ENCODE results near the gene RSPH4A.
"Not testable (repeated sequence)": the region's sequence is repeated elsewhere in the genome, so short reads cannot be mapped to it uniquely, and the experiment has no call there.

The RSPH4A gene

GRCh38 chr6:116631379-116631990 is 15.2 kb downstream of the RSPH4A start:
- Histone ChIP-seq H3K9me3 (ENCODE audit: insufficient read depth, low read depth, low read length) (no peaks in the 10 kb centered on the region), H3K4me1 (ENCODE audit: insufficient read depth, low read length) (no peaks in the 10 kb centered on the region), H3K4me3 (ENCODE audit: low read length) (no peak overlapping the region), H3K27me3 (ENCODE audit: insufficient read depth, low read length) (no peaks in the 10 kb centered on the region), H3K9ac (ENCODE audit: low read depth, low read length) (no peak overlapping the region), H3K36me3 (ENCODE audit: insufficient read depth, low read depth, low read length) (peaks cover 4% of the 10 kb centered on the region; the same call in 1 of the 2 replicates), H3K27ac (ENCODE audit: low read length) (no peak overlapping the region)

DNA sequence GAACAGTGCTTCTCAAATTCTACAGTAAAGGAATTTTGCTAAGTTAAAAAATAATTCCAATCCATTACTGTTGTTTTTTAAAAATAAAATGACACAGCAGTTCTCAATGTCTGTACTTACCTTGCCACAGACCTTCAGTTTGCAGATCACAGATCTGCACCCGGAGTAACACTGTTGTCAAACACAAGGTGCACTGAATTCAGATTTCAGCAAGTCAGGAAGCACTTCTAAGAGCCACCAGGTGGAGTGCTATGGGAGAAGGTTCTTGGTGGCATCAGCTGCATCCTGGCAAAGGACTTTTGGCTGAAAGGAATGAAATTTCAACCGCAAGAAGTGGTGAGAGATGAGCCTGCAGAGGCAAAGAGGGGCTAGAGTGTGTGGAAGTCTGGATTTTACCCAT is 17.4 kb downstream of the RSPH4A start:
- Histone ChIP-seq H3K4me3 (ENCODE audit: low read length) (no peak overlapping the region), H3K9me3 (ENCODE audit: insufficient read depth, low read depth, low read length) (peaks cover 6% of the 10 kb centered on the region; the same call in 1 of the 2 replicates), H3K27ac (ENCODE audit: low read length) (no peak overlapping the region), H3K9ac (ENCODE audit: low read depth, low read length) (no peak overlapping the region), H3K4me1 (ENCODE audit: insufficient read depth, low read length) (no peaks in the 10 kb centered on the region), H3K27me3 (ENCODE audit: insufficient read depth, low read length) (no peaks in the 10 kb centered on the region), H3K36me3 (ENCODE audit: insufficient read depth, low read depth, low read length) (peaks cover 9% of the 10 kb centered on the region; the same call in 1 of the 2 replicates)

- Histone ChIP-seq H3K36me3 (ENCODE audit: insufficient read depth, low read depth, low read length) (peaks cover 40% of the 10 kb centered on the region), H3K4me1 (ENCODE audit: insufficient read depth, low read length) (no peaks in the 10 kb centered on the region), H3K4me3 (ENCODE audit: low read length) (no peak overlapping the region), H3K9ac (ENCODE audit: low read depth, low read length) (no peak overlapping the region), H3K27me3 (ENCODE audit: insufficient read depth, low read length) (no peaks in the 10 kb centered on the region), H3K9me3 (ENCODE audit: insufficient read depth, low read depth, low read length) (no peaks in the 10 kb centered on the region), H3K27ac (ENCODE audit: low read length) (no peak overlapping the region)
These were observed 31.9 kb downstream of the RSPH4A start for GRCh38 chr6:116648156-116648555.

DNA sequence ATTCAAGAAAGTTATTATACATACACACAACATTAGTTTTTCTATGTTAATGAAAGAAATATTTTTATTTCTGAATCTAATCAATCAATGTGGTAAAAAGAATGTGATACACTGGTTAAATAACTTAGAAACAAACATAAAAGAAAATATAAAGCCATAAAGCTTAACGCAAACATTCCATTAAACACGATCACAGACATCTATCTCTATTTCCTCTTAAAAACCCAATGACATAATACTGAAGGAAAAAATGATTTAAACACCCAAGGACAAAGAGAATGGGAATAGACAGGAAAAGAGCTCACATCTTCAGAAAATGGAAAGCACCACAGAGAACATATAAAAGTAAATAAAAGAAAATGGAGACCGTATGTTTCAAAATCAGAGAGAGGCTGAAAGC is 32.9 kb downstream of the RSPH4A start:
- Histone ChIP-seq H3K4me3 (ENCODE audit: low read length) (no peak overlapping the region), H3K27me3 (ENCODE audit: insufficient read depth, low read length) (no peaks in the 10 kb centered on the region), H3K9ac (ENCODE audit: low read depth, low read length) (no peak overlapping the region), H3K9me3 (ENCODE audit: insufficient read depth, low read depth, low read length) (no peaks in the 10 kb centered on the region), H3K27ac (ENCODE audit: low read length) (no peak overlapping the region), H3K4me1 (ENCODE audit: insufficient read depth, low read length) (no peaks in the 10 kb centered on the region), H3K36me3 (ENCODE audit: insufficient read depth, low read depth, low read length) (peaks cover 40% of the 10 kb centered on the region)

DNA sequence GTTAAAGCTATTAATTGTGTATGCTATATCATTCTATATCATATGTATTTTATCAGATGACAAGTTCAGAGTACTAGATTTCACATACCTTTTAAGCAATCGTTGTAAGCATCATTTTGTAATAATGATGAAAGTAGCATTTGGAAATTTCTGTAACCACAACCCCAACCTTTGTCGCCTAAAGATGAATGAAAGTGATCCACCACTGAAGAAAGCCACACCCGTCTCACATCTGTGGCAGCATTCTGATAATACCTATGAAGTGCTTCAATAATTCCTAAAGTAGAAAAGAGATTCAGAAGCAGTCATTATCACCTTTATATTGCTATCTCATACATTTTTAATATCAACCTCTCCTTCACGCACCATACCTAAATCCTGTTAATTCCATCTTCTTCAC is 35.6 kb downstream of the RSPH4A start:
- Histone ChIP-seq H3K9me3 (ENCODE audit: insufficient read depth, low read depth, low read length) (no peaks in the 10 kb centered on the region), H3K9ac (ENCODE audit: low read depth, low read length) (no peak overlapping the region), H3K27ac (ENCODE audit: low read length) (no peak overlapping the region), H3K27me3 (ENCODE audit: insufficient read depth, low read length) (no peaks in the 10 kb centered on the region), H3K4me1 (ENCODE audit: insufficient read depth, low read length) (no peaks in the 10 kb centered on the region), H3K36me3 (ENCODE audit: insufficient read depth, low read depth, low read length) (peaks cover 49% of the 10 kb centered on the region), H3K4me3 (ENCODE audit: low read length) (no peak overlapping the region)

- Histone ChIP-seq H3K9ac (ENCODE audit: low read depth, low read length) (no peak overlapping the region), H3K9me3 (ENCODE audit: insufficient read depth, low read depth, low read length) (no peaks in the 10 kb centered on the region), H3K4me3 (ENCODE audit: low read length) (no peak overlapping the region), H3K27ac (ENCODE audit: low read length) (no peak overlapping the region), H3K27me3 (ENCODE audit: insufficient read depth, low read length) (no peaks in the 10 kb centered on the region), H3K4me1 (ENCODE audit: insufficient read depth, low read length) (peaks cover 4% of the 10 kb centered on the region; the same call in 1 of the 2 replicates), H3K36me3 (ENCODE audit: insufficient read depth, low read depth, low read length) (peaks cover 15% of the 10 kb centered on the region)
These were observed 45.3 kb downstream of the RSPH4A start for GRCh38 chr6:116661594-116661993.

DNA sequence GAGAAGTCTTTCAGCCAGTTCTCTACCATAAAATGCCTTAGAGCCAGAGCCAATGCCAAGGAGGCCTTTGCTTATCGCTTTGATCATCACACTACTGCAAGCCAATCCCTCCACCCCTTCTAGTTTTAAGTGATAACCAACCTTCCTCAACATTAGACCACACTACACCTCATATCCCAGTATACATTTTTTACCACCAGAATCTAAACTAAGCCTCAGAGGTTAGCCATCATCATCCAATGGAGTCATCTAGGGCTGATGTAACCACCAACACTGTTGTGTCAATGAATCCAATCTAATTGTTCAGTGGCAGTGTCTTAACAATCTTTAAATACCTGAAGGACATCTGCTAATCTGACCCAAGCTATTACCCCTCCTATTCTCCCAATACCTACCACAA is 45.9 kb downstream of the RSPH4A start:
- no peak overlapping the region for H3K27ac ChIP-seq (ENCODE audit: low read length)
- no peaks in the 10 kb centered on the region for H3K27me3 ChIP-seq (ENCODE audit: insufficient read depth, low read length)
- no peaks in the 10 kb centered on the region for H3K9me3 ChIP-seq (ENCODE audit: insufficient read depth, low read depth, low read length)
- H3K9ac ChIP-seq (ENCODE audit: low read depth, low read length) = no peak overlapping the region
- peaks cover 7% of the 10 kb centered on the region; the same call in 1 of the 2 replicates for H3K4me1 ChIP-seq (ENCODE audit: insufficient read depth, low read length)
- peaks cover 9% of the 10 kb centered on the region for H3K36me3 ChIP-seq (ENCODE audit: insufficient read depth, low read depth, low read length)
- no peak overlapping the region for H3K4me3 ChIP-seq (ENCODE audit: low read length)

- Histone ChIP-seq H3K9ac (ENCODE audit: low read depth, low read length) (no peak overlapping the region), H3K4me3 (ENCODE audit: low read length) (no peak overlapping the region), H3K9me3 (ENCODE audit: insufficient read depth, low read depth, low read length) (no peaks in the 10 kb centered on the region), H3K36me3 (ENCODE audit: insufficient read depth, low read depth, low read length) (0 out of 2 replicates have a peak, but pooled peaks cover 5% of the 10 kb centered on the region), H3K27ac (ENCODE audit: low read length) (no peak overlapping the region), H3K4me1 (ENCODE audit: insufficient read depth, low read length) (peaks cover 7% of the 10 kb centered on the region; the same call in 1 of the 2 replicates), H3K27me3 (ENCODE audit: insufficient read depth, low read length) (no peaks in the 10 kb centered on the region)
These were observed 47.0 kb downstream of the RSPH4A start for GRCh38 chr6:116663308-116663707.

GRCh38 chr6:116664169-116664568 is 47.9 kb downstream of the RSPH4A start:
- H3K4me3 ChIP-seq (ENCODE audit: low read length); H3K4me1 ChIP-seq (ENCODE audit: insufficient read depth, low read length); H3K9me3 ChIP-seq (ENCODE audit: insufficient read depth, low read depth, low read length); H3K27ac ChIP-seq (ENCODE audit: low read length); H3K9ac ChIP-seq (ENCODE audit: low read depth, low read length); H3K27me3 ChIP-seq (ENCODE audit: insufficient read depth, low read length); H3K36me3 ChIP-seq (ENCODE audit: insufficient read depth, low read depth, low read length): not testable (repeated sequence)

- H3K36me3 ChIP-seq (ENCODE audit: insufficient read depth, low read depth, low read length) = no peaks in the 10 kb centered on the region
- H3K9ac ChIP-seq (ENCODE audit: low read depth, low read length) = no peak overlapping the region
- no peaks in the 10 kb centered on the region for H3K9me3 ChIP-seq (ENCODE audit: insufficient read depth, low read depth, low read length)
- no peak overlapping the region for H3K4me3 ChIP-seq (ENCODE audit: low read length)
- H3K4me1 ChIP-seq (ENCODE audit: insufficient read depth, low read length) = peaks cover 7% of the 10 kb centered on the region; the same call in 1 of the 2 replicates
- no peaks in the 10 kb centered on the region for H3K27me3 ChIP-seq (ENCODE audit: insufficient read depth, low read length)
- no peak overlapping the region for H3K27ac ChIP-seq (ENCODE audit: low read length)
These were observed 49.2 kb downstream of the RSPH4A start for GRCh38 chr6:116665464-116665863.

- peaks cover 7% of the 10 kb centered on the region; the same call in 1 of the 2 replicates for H3K4me1 ChIP-seq (ENCODE audit: insufficient read depth, low read length)
- H3K27ac ChIP-seq (ENCODE audit: low read length) = no peak overlapping the region
These were observed 50.6 kb downstream of the RSPH4A start for GRCh38 chr6:116666869-116667268.

GRCh38 chr6:116667623-116668022 is 51.3 kb downstream of the RSPH4A start:
- Histone ChIP-seq H3K27ac (ENCODE audit: low read length) (no peak overlapping the region), H3K4me1 (ENCODE audit: insufficient read depth, low read length) (peaks cover 7% of the 10 kb centered on the region; the same call in 1 of the 2 replicates), H3K27me3 (ENCODE audit: insufficient read depth, low read length) (no peaks in the 10 kb centered on the region), H3K4me3 (ENCODE audit: low read length) (peak overlapping the region; percentile 100), H3K36me3 (ENCODE audit: insufficient read depth, low read depth, low read length) (no peaks in the 10 kb centered on the region), H3K9ac (ENCODE audit: low read depth, low read length) (peak overlapping the region; percentile 98), H3K9me3 (ENCODE audit: insufficient read depth, low read depth, low read length) (no peaks in the 10 kb centered on the region)

More at GRCh38 chr6:116666869-116667268, 50.6 kb downstream of the RSPH4A start:
- Histone ChIP-seq H3K27me3 (ENCODE audit: insufficient read depth, low read length) (no peaks in the 10 kb centered on the region), H3K9me3 (ENCODE audit: insufficient read depth, low read depth, low read length) (no peaks in the 10 kb centered on the region), H3K36me3 (ENCODE audit: insufficient read depth, low read depth, low read length) (no peaks in the 10 kb centered on the region), H3K9ac (ENCODE audit: low read depth, low read length) (peak overlapping the region; percentile 20; the same call in 1 of the 2 replicates), H3K4me3 (ENCODE audit: low read length) (peak overlapping the region; percentile 100; the same call in 1 of the 2 replicates)

All from iPS-20b (cell line).